HepG2 (cell line): ENCODE results near the gene ZNF540. TPM values are rescaled to one million over a fixed set of nuclear protein-coding genes. Genes with fewer than 3 reads are reported as not detected.

Source experiments
- ATM ChIP-seq: fragments of 450-650 bp; IDR thresholded peaks from 2 replicates; pipeline ENCODE4 v1.7.1; 2017; ENCODE audit warnings: mild to moderate bottlenecking, borderline replicate concordance
- ATRX ChIP-seq: sonication (generic); formaldehyde crosslinking; IDR thresholded peaks from 2 replicates; pipeline ENCODE4 v1.4.0; 2020; ENCODE audit warnings: missing genetic modification reagents, borderline replicate concordance
- CHCHD3 ChIP-seq: sonication (generic); formaldehyde crosslinking; IDR thresholded peaks from 2 replicates; pipeline ENCODE4 v1.8.0; 2022; ENCODE audit warnings: mild to moderate bottlenecking, missing genetic modification reagents, moderate library complexity
- CTCF ChIP-seq: sonication (generic); formaldehyde crosslinking; IDR thresholded peaks from 2 replicates; pipeline ENCODE4 v1.5.0; 2020; ENCODE audit warnings: mild to moderate bottlenecking, missing genetic modification reagents, moderate library complexity
- ETV5 ChIP-seq: IDR thresholded peaks from 2 replicates; pipeline ENCODE4 v1.6.1; 2018; ENCODE audit warnings: missing biosample characterization, missing genetic modification reagents, inconsistent platforms, borderline replicate concordance
- FOXC1 ChIP-seq: sonication (generic); formaldehyde crosslinking; IDR thresholded peaks from 2 replicates; pipeline ENCODE4 v1.8.0; 2022; ENCODE audit warnings: mild to moderate bottlenecking, missing genetic modification reagents, borderline replicate concordance
- NCOA2 ChIP-seq: sonication (generic); formaldehyde crosslinking; IDR thresholded peaks from 2 replicates; pipeline ENCODE4 v1.8.0; 2022; ENCODE audit warnings: inconsistent platforms
- NCOA5 ChIP-seq: sonication (generic); formaldehyde crosslinking; IDR thresholded peaks from 2 replicates; pipeline ENCODE4 v1.4.0; 2020; ENCODE audit warnings: missing genetic modification reagents
- NCOR1 ChIP-seq: fragments of 200-600 bp; sonication (generic); IDR thresholded peaks from 2 replicates; pipeline ENCODE4 v1.7.0; 2017; ENCODE audit warnings: antibody characterized with exemption, low read length, borderline replicate concordance
- PPARG ChIP-seq: conservative IDR thresholded peaks from 2 replicates; pipeline ENCODE4 v1.6.1; 2016; ENCODE audit warnings: missing biosample characterization, missing genetic modification reagents
- SALL1 ChIP-seq: sonication (generic); formaldehyde crosslinking; IDR thresholded peaks from 2 replicates; pipeline ENCODE4 v1.8.0; 2022; ENCODE audit warnings: mild to moderate bottlenecking, missing genetic modification reagents
- TBX3 ChIP-seq: fragments of 450-650 bp; IDR thresholded peaks from 2 replicates; pipeline ENCODE4 v1.6.1; 2017; ENCODE audit warnings: antibody characterized with exemption, mild to moderate bottlenecking, inconsistent platforms, borderline replicate concordance
- TIGD3 ChIP-seq: sonication (generic); formaldehyde crosslinking; IDR thresholded peaks from 2 replicates; pipeline ENCODE4 v1.5.1; 2020; ENCODE audit warnings: mild to moderate bottlenecking, missing genetic modification reagents, borderline replicate concordance
- ZFP82 ChIP-seq: sonication (generic); formaldehyde crosslinking; IDR thresholded peaks from 2 replicates; pipeline ENCODE4 v1.5.1; 2020; ENCODE audit warnings: mild to moderate bottlenecking, missing genetic modification reagents, borderline replicate concordance
- ZFP90 ChIP-seq: sonication (generic); formaldehyde crosslinking; IDR thresholded peaks from 2 replicates; pipeline ENCODE4 v1.8.0; 2022; ENCODE audit warnings: missing genetic modification reagents, mild to moderate bottlenecking, inconsistent platforms, borderline replicate concordance
- ZFYVE20 ChIP-seq: sonication (generic); formaldehyde crosslinking; IDR thresholded peaks from 2 replicates; pipeline ENCODE4 v1.8.0; 2023; ENCODE audit warnings: low read depth, mild to moderate bottlenecking, moderate library complexity, missing genetic modification reagents, borderline replicate concordance
- ZNF225 ChIP-seq: sonication (generic); formaldehyde crosslinking; IDR thresholded peaks from 2 replicates; pipeline ENCODE4 v1.4.0; 2020; ENCODE audit warnings: mild to moderate bottlenecking, missing genetic modification reagents
- ZNF263 ChIP-seq: sonication (generic); formaldehyde crosslinking; IDR thresholded peaks from 2 replicates; pipeline ENCODE4 v1.4.0; 2020; ENCODE audit warnings: missing genetic modification reagents
- ZNF605 ChIP-seq: sonication (generic); formaldehyde crosslinking; IDR thresholded peaks from 2 replicates; pipeline ENCODE4 v1.8.0; 2022; ENCODE audit warnings: mild to moderate bottlenecking, missing genetic modification reagents
- ZNF660 ChIP-seq: sonication (generic); formaldehyde crosslinking; IDR thresholded peaks from 2 replicates; pipeline ENCODE4 v1.5.1; 2020; ENCODE audit warnings: mild to moderate bottlenecking, low read depth, missing genetic modification reagents, borderline replicate concordance
- ZNF737 ChIP-seq: sonication (generic); formaldehyde crosslinking; IDR thresholded peaks from 2 replicates; pipeline ENCODE4 v1.5.0; 2020; ENCODE audit warnings: missing genetic modification reagents, mild to moderate bottlenecking, borderline replicate concordance
- ZSCAN30 ChIP-seq: sonication (generic); formaldehyde crosslinking; IDR thresholded peaks from 2 replicates; pipeline ENCODE4 v1.5.0; 2020; ENCODE audit warnings: mild to moderate bottlenecking, missing genetic modification reagents
- ZSCAN31 ChIP-seq: sonication (generic); formaldehyde crosslinking; IDR thresholded peaks from 2 replicates; pipeline ENCODE4 v1.5.0; 2020; ENCODE audit warnings: low read depth, mild to moderate bottlenecking, missing genetic modification reagents
- polyA plus RNA-seq, 8 experiments: library from polyadenylated mRNA; depleted of rRNA in 3 of 8; stranded (reverse) in 7 of 8; unstranded in 1 of 8; fragments of >200 nt; fragmentation: Illumina TruSeq in 4 of 8; extraction: Trizol in 4 of 8; gene quantifications; 2 replicates each; pipeline versions ENCODE4 v1.2.1 to v1.2.3, GENCODE V29; 2011 to 2016; ENCODE audit warnings: low read depth in 4 of 8, missing spikeins in 1 of 8, mixed read lengths in 1 of 8; ENCODE audit not compliant: insufficient read depth in 1 of 8
- total RNA-seq, 5 experiments: library from RNA; depleted of rRNA; stranded (reverse); fragments of >200 nt; fragmentation: Illumina TruSeq; extraction: Trizol; gene quantifications; 2 replicates each; pipeline ENCODE4 v1.2.3, GENCODE V29; 2016; ENCODE audit warnings: low read depth in 1 of 5
- TF ChIP-seq, protein P1 (sequence below): IDR thresholded peaks from 2 replicates; pipeline ENCODE4 v1.6.1; 2016; ENCODE audit warnings: missing genetic modification reagents, missing compliant biosample characterization
- TF ChIP-seq, protein P2 (sequence below): sonication (generic); formaldehyde crosslinking; IDR thresholded peaks from 2 replicates; pipeline ENCODE4 v1.9.0; 2022; ENCODE audit warnings: missing genetic modification reagents, mild to moderate bottlenecking, borderline replicate concordance

The ZNF540 gene
- total and polyA plus RNA-seq, 2 of the 13 experiments (the other 11 are each of a cell fraction or from before 2014, with no cell fraction given): 0.21 to 0.40 TPM

DNA sequence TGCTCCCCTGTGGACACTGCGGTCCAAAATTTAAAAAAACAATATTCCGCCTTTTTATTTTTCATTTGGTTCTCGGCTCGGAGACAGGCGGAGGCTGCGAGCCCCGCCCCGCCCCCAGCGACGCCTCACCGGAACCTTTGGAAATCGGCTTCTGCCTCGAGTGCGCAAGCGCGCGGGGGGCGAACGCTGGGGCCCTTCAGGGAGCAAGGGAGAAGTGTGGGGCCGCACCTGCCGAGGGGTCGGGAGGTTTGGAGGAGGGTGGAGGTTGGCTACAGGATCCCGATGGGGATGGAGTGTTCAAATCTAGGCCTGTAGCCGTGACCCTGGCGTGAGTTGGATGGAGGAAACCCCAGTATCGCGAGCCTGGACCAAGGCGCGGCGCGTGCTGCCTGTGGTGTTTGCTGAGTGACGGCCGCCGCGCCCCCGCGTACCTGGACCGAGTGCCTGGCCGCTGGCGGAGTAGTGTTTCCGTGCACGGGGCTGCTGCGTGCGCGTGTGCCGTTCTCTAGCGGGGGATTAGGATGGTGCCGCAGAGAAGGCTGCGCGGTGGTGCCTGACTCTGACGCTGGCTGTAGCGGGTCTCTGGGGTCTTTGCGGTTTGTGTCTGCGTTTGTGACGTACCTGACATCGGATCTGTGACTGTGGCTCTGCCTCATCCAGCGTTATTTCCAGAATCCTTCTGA is 61.2 kb downstream of the ZNF540 start (continued):
- TF ChIP-seq TBX3: peak; percentile 66; the same call in 1 of the 2 replicates
- TF ChIP-seq ZFYVE20: no peak
- TF ChIP-seq ATRX: no peak
- peak; percentile 32; the same call in 1 of the 2 replicates for TF ChIP-seq ZNF225
- TF ChIP-seq ATM: no peak
- TF ChIP-seq CTCF: peak; percentile 39
- TF ChIP-seq ZNF737 (CRISPR knock-in tag): no peak
- peak; percentile 90 for TF ChIP-seq SALL1 (CRISPR knock-in tag)
- peak; percentile 23; the same call in 1 of the 2 replicates for TF ChIP-seq ZFP82
- TF ChIP-seq FOXC1: peak; percentile 93; the same call in 1 of the 2 replicates
- peak; percentile 2; the same call in 1 of the 2 replicates for TF ChIP-seq TIGD3 (CRISPR knock-in tag)
- TF ChIP-seq, protein P1, sequence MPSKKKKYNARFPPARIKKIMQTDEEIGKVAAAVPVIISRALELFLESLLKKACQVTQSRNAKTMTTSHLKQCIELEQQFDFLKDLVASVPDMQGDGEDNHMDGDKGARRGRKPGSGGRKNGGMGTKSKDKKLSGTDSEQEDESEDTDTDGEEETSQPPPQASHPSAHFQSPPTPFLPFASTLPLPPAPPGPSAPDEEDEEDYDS (CRISPR knock-in tag): 0 out of 2 replicates have a peak, but pooled peaks have one; percentile 34
- TF ChIP-seq ZNF660 (CRISPR knock-in tag): peak; percentile 66; the same call in 1 of the 2 replicates
- 0 out of 2 replicates have a peak, but pooled peaks have one; percentile 23 for TF ChIP-seq NCOA2 (CRISPR knock-in tag)
- TF ChIP-seq ETV5: peak; percentile 15
- peak; percentile 55; the same call in 1 of the 2 replicates for TF ChIP-seq ZNF263
- no peak for TF ChIP-seq CHCHD3 (CRISPR knock-in tag)
- no peak for TF ChIP-seq ZSCAN30 (CRISPR knock-in tag)
- TF ChIP-seq ZSCAN31 (CRISPR knock-in tag): 0 out of 2 replicates have a peak, but pooled peaks have one; percentile 66
- 0 out of 2 replicates have a peak, but pooled peaks have one; percentile 20 for TF ChIP-seq NCOR1
- peak; percentile 91 for TF ChIP-seq ZFP90 (CRISPR knock-in tag)
- TF ChIP-seq NCOA5 (CRISPR knock-in tag): no peak
- TF ChIP-seq PPARG (CRISPR knock-in tag): no peak
- TF ChIP-seq, protein P2, sequence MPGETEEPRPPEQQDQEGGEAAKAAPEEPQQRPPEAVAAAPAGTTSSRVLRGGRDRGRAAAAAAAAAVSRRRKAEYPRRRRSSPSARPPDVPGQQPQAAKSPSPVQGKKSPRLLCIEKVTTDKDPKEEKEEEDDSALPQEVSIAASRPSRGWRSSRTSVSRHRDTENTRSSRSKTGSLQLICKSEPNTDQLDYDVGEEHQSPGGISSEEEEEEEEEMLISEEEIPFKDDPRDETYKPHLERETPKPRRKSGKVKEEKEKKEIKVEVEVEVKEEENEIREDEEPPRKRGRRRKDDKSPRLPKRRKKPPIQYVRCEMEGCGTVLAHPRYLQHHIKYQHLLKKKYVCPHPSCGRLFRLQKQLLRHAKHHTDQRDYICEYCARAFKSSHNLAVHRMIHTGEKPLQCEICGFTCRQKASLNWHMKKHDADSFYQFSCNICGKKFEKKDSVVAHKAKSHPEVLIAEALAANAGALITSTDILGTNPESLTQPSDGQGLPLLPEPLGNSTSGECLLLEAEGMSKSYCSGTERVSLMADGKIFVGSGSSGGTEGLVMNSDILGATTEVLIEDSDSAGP (CRISPR knock-in tag): peak; percentile 58
- no peak for TF ChIP-seq ZNF605 (CRISPR knock-in tag)
